Measurements from ENCODE around the gene SNRPN. TPM values are rescaled to one million over a fixed set of nuclear protein-coding genes. Genes with fewer than 3 reads are reported as not detected.
"Not testable (repeated sequence)": the region's sequence is repeated elsewhere in the genome, so short reads cannot be mapped to it uniquely, and the experiment has no call there.

Gene SNRPN
- polyA plus RNA-seq, 1 donor (not counting 4 experiments of a cell fraction or from before 2014, with no cell fraction given), result 93.0 TPM

GRCh38 chr15:24933716-24934115 lies 21.1 kb upstream of the SNRPN start:
- no peak overlapping the region for H2AFZ ChIP-seq (ENCODE audit: control insufficient read depth, low read length)
- no peak for FAIRE-seq
- no peaks in the 10 kb centered on the region for H3K9me1 ChIP-seq (ENCODE audit: control insufficient read depth, extremely low read depth, insufficient read depth, low read length)
- H3K27me3 ChIP-seq (ENCODE audit: control insufficient read depth, extremely low read depth, insufficient read depth, low read length), result no peaks in the 10 kb centered on the region
- no peaks in the 10 kb centered on the region for H3K9me3 ChIP-seq (ENCODE audit: control insufficient read depth, low read depth, low read length)
- H3K36me3 ChIP-seq (ENCODE audit: control insufficient read depth in 2 of 2, extremely low read depth in 1 of 2, insufficient read depth in 2 of 2, low read length in 2 of 2), result no peaks in the 10 kb centered on the region
- H3K9ac ChIP-seq (ENCODE audit: control insufficient read depth, extremely low read depth, insufficient read depth, low read length), result no peak overlapping the region
- dilution Hi-C loops (cut with MboI; ENCODE audit: extremely low pct_ligation_motif_present, low sequenced_read_pairs), result no loop called here
- TF ChIP-seq CTCF (optimal IDR thresholded peaks at IDR 0.05 in 1 of 3, IDR thresholded peaks at IDR 0.05 in 1 of 3, conservative IDR thresholded peaks at IDR 0.05 in 1 of 3; ENCODE audit: extremely low read depth in 1 of 3, insufficient read depth in 2 of 3, low read length in 3 of 3) (no peak), EZH2 (IDR thresholded peaks at IDR 0.05; ENCODE audit: low read length) (no peak)
- no peak overlapping the region for H3K4me3 ChIP-seq (ENCODE audit: control insufficient read depth in 2 of 3, extremely low read depth in 1 of 3, insufficient read depth in 2 of 3, low read depth in 1 of 3, low read length in 3 of 3)
- H3K4me1 ChIP-seq (ENCODE audit: control insufficient read depth, extremely low read depth, insufficient read depth, low read length), result no peaks in the 10 kb centered on the region
- DNase-seq (ENCODE audit: low read depth, low spot score), result no peak
- no peak overlapping the region for H3K4me2 ChIP-seq (ENCODE audit: control insufficient read depth, extremely low read depth, insufficient read depth, low read depth, low read length)
- H3K27ac ChIP-seq (ENCODE audit: control insufficient read depth, insufficient read depth, low read length), result no peak overlapping the region
- no peaks in the 10 kb centered on the region for H4K20me1 ChIP-seq (ENCODE audit: control insufficient read depth, extremely low read depth, insufficient read depth, low read length)
- H3K79me2 ChIP-seq (ENCODE audit: control insufficient read depth, insufficient read depth, low read length), result no peaks in the 10 kb centered on the region

DNA sequence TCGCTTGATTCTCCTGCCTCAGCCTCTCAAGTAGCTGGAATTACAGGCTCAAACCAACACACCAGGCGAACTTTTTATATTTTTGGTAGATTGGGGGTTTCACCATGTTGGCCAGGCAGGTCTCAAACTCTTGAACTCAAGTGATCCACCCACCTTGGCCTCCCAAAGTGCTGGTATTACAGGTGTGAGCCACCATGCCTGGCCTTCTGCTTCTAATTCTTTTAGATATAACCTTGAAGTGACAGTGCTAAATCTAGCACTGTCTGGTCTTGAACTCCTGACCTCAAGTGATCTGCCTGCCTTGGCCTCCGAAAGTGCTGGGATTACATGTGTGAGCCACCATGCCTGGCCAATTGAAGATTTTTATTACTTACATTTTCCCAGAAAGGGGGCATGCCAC lies 16.6 kb upstream of the SNRPN start:
- H3K36me3 ChIP-seq (ENCODE audit: control insufficient read depth in 2 of 2, extremely low read depth in 1 of 2, insufficient read depth in 2 of 2, low read length in 2 of 2); H3K4me3 ChIP-seq (ENCODE audit: control insufficient read depth in 2 of 3, extremely low read depth in 1 of 3, insufficient read depth in 2 of 3, low read depth in 1 of 3, low read length in 3 of 3); H3K4me1 ChIP-seq (ENCODE audit: control insufficient read depth, extremely low read depth, insufficient read depth, low read length); H3K9me1 ChIP-seq (ENCODE audit: control insufficient read depth, extremely low read depth, insufficient read depth, low read length); H4K20me1 ChIP-seq (ENCODE audit: control insufficient read depth, extremely low read depth, insufficient read depth, low read length); H3K9me3 ChIP-seq (ENCODE audit: control insufficient read depth, low read depth, low read length); H3K4me2 ChIP-seq (ENCODE audit: control insufficient read depth, extremely low read depth, insufficient read depth, low read depth, low read length); H3K9ac ChIP-seq (ENCODE audit: control insufficient read depth, extremely low read depth, insufficient read depth, low read length); H3K79me2 ChIP-seq (ENCODE audit: control insufficient read depth, insufficient read depth, low read length); DNase-seq (ENCODE audit: low read depth, low spot score); H3K27me3 ChIP-seq (ENCODE audit: control insufficient read depth, extremely low read depth, insufficient read depth, low read length); H3K27ac ChIP-seq (ENCODE audit: control insufficient read depth, insufficient read depth, low read length); dilution Hi-C loops (cut with MboI; ENCODE audit: extremely low pct_ligation_motif_present, low sequenced_read_pairs); FAIRE-seq; H2AFZ ChIP-seq (ENCODE audit: control insufficient read depth, low read length): not testable (repeated sequence)

- H4K20me1 ChIP-seq (ENCODE audit: control insufficient read depth, extremely low read depth, insufficient read depth, low read length), result no peaks in the 10 kb centered on the region
- H3K79me2 ChIP-seq (ENCODE audit: control insufficient read depth, insufficient read depth, low read length), result no peaks in the 10 kb centered on the region
- no peak overlapping the region for H3K27ac ChIP-seq (ENCODE audit: control insufficient read depth, insufficient read depth, low read length)
- H3K9ac ChIP-seq (ENCODE audit: control insufficient read depth, extremely low read depth, insufficient read depth, low read length), result no peak overlapping the region
- H2AFZ ChIP-seq (ENCODE audit: control insufficient read depth, low read length), result no peak overlapping the region
- H3K36me3 ChIP-seq (ENCODE audit: control insufficient read depth in 2 of 2, extremely low read depth in 1 of 2, insufficient read depth in 2 of 2, low read length in 2 of 2), result no peaks in the 10 kb centered on the region
- no peak for DNase-seq (ENCODE audit: low read depth, low spot score)
- H3K9me1 ChIP-seq (ENCODE audit: control insufficient read depth, extremely low read depth, insufficient read depth, low read length), result no peaks in the 10 kb centered on the region
- dilution Hi-C loops (cut with MboI; ENCODE audit: extremely low pct_ligation_motif_present, low sequenced_read_pairs), result no loop called here
- H3K4me2 ChIP-seq (ENCODE audit: control insufficient read depth, extremely low read depth, insufficient read depth, low read depth, low read length), result no peak overlapping the region
- no peak for TF ChIP-seq EZH2 (IDR thresholded peaks at IDR 0.05; ENCODE audit: low read length)
- TF ChIP-seq CTCF (optimal IDR thresholded peaks at IDR 0.05 in 1 of 3, IDR thresholded peaks at IDR 0.05 in 1 of 3, conservative IDR thresholded peaks at IDR 0.05 in 1 of 3; ENCODE audit: extremely low read depth in 1 of 3, insufficient read depth in 2 of 3, low read length in 3 of 3), result no peak
- no peaks in the 10 kb centered on the region for H3K9me3 ChIP-seq (ENCODE audit: control insufficient read depth, low read depth, low read length)
- no peaks in the 10 kb centered on the region for H3K4me1 ChIP-seq (ENCODE audit: control insufficient read depth, extremely low read depth, insufficient read depth, low read length)
- no peak for FAIRE-seq
- no peak overlapping the region for H3K4me3 ChIP-seq (ENCODE audit: control insufficient read depth in 2 of 3, extremely low read depth in 1 of 3, insufficient read depth in 2 of 3, low read depth in 1 of 3, low read length in 3 of 3)
- no peaks in the 10 kb centered on the region for H3K27me3 ChIP-seq (ENCODE audit: control insufficient read depth, extremely low read depth, insufficient read depth, low read length)
Measured at GRCh38 chr15:24940236-24940635, 14.6 kb upstream of the SNRPN start.
